HCT116 (cell line): ENCODE results near the gene BMP2K. TPM values are rescaled to one million over a fixed set of nuclear protein-coding genes. Genes with fewer than 3 reads are reported as not detected.

Experiments used
- ATAC-seq: fragments of 200-7000 bp; cut with Tn5 transposase; 2 replicates; pipeline ENCODE4 v1.9.1; 2020; ENCODE audit warnings: mild to moderate bottlenecking, moderate library complexity
- BruUV-seq: library from RNA; stranded (reverse); fragments of 400-500 nt; replicated peaks from 2 replicates; lab custom pipeline; 2021; lab: Mats Ljungman, UMichigan
- CTCF ChIA-PET: fragments of 300-600 bp; sonication (Branson Sonifier 250); formaldehyde crosslinking; loops from one replicate; lab custom pipeline; 2021; ENCODE audit warnings: antibody characterized with exemption; lab: Charles Lee
- POLR2A ChIA-PET: fragments of 300-600, 350-600 bp; sonication (Branson Sonifier 250); formaldehyde crosslinking; loops from one replicate; lab custom pipeline; 2021; ENCODE audit warnings: antibody characterized with exemption; lab: Charles Lee
- RAD21 ChIA-PET, 2 experiments: fragments of 300-600 bp; sonication (Branson Sonifier 250); formaldehyde crosslinking; loops; one replicate each; lab custom pipeline; 2023; ENCODE audit warnings: low total read pairs in 2 of 2; ENCODE audit not compliant: uncharacterized antibody in 2 of 2, unreplicated experiment in 2 of 2, low non-redundant PET in 1 of 2; lab: Charles Lee
- DNase-seq: peaks from one replicate; pipeline ENCODE4 v3.0.0-alpha.2; 2010; ENCODE audit warnings: low read depth, low spot score
- H2AFZ ChIP-seq: fragments of 200-600 bp; shearing (Covaris generic), sonication (generic); 2 replicates; pipeline ENCODE4 v1.6.1; 2017; ENCODE audit warnings: low read depth, mixed run types, mixed read lengths, antibody characterized with exemption, low read length; ENCODE audit not compliant: poor library complexity, severe bottlenecking
- H3K27ac ChIP-seq: 2 replicates; pipeline ENCODE4 v1.5.1; 2012; ENCODE audit warnings: low read depth, low read length
- H3K27me3 ChIP-seq: fragments of 200-600 bp; sonication (generic); 2 replicates; pipeline ENCODE4 v1.6.1; 2016; ENCODE audit warnings: mixed run types, low read length, mixed read lengths; ENCODE audit not compliant: insufficient read depth
- H3K36me3 ChIP-seq, 2 experiments: fragments of 200-500 bp in 1 of 2; fragments of 200-600 bp in 1 of 2; sonication (Bioruptor generic) in 1 of 2; sonication (generic) in 1 of 2; 2 replicates each; pipeline versions ENCODE4 v1.5.1 to v1.6.1; 2014 to 2016; ENCODE audit warnings: low read length in 2 of 2, inconsistent platforms in 1 of 2, mixed read lengths in 1 of 2, mixed run types in 1 of 2; ENCODE audit not compliant: insufficient read depth in 2 of 2, control insufficient read depth in 1 of 2
- H3K4me1 ChIP-seq, 2 experiments: fragments of 200-600 bp in 1 of 2; sonication (generic) in 1 of 2; 2 replicates each; pipeline versions ENCODE4 v1.5.1 to v1.6.1; 2012 to 2017; ENCODE audit warnings: low read length in 2 of 2, inconsistent platforms in 1 of 2, mild to moderate bottlenecking in 1 of 2, mixed read lengths in 1 of 2, mixed run types in 1 of 2, moderate library complexity in 1 of 2; ENCODE audit not compliant: insufficient read depth in 2 of 2, control insufficient read depth in 1 of 2
- H3K4me2 ChIP-seq: fragments of 200-600 bp; sonication (generic); 2 replicates; pipeline ENCODE4 v1.6.1; 2017; ENCODE audit warnings: mixed run types, low read length, mixed read lengths
- H3K4me3 ChIP-seq, 2 experiments: fragments of 200-600 bp in 1 of 2; sonication (generic) in 1 of 2; replicated peaks in 1 of 2; 2 replicates each; pipeline ENCODE4 v1.5.1; 2011 to 2016; ENCODE audit warnings: low read length in 2 of 2, control low read depth in 1 of 2, low read depth in 1 of 2, mild to moderate bottlenecking in 1 of 2, mixed read lengths in 1 of 2, mixed run types in 1 of 2
- H3K79me2 ChIP-seq: fragments of 200-600 bp; sonication (generic); 2 replicates; pipeline ENCODE4 v1.6.1; 2017; ENCODE audit warnings: mild to moderate bottlenecking, mixed run types, low read length, moderate library complexity, mixed read lengths; ENCODE audit not compliant: insufficient read depth
- H3K9ac ChIP-seq: fragments of 200-600 bp; sonication (generic); 2 replicates; pipeline ENCODE4 v1.6.1; 2016; ENCODE audit warnings: low read length, mixed read lengths
- H3K9me2 ChIP-seq: fragments of 200-600 bp; sonication (generic), shearing (Covaris generic); 2 replicates; pipeline ENCODE4 v1.6.1; 2017; ENCODE audit warnings: mixed run types, mild to moderate bottlenecking, moderate library complexity; ENCODE audit not compliant: insufficient read depth
- H3K9me3 ChIP-seq, 2 experiments: fragments of 200-500 bp in 1 of 2; fragments of 200-600 bp in 1 of 2; sonication (Bioruptor generic) in 1 of 2; sonication (generic) in 1 of 2; 2 replicates each; pipeline ENCODE4 v1.6.1; 2014 to 2017; ENCODE audit warnings: low read length in 2 of 2, mixed read lengths in 2 of 2, inconsistent platforms in 1 of 2, low read depth in 1 of 2, mild to moderate bottlenecking in 1 of 2, mixed run types in 1 of 2, moderate library complexity in 1 of 2; ENCODE audit not compliant: control insufficient read depth in 1 of 2, insufficient read depth in 1 of 2
- H4K20me1 ChIP-seq: fragments of 200-600 bp; sonication (generic), shearing (Covaris generic); 2 replicates; pipeline ENCODE4 v1.6.1; 2017; ENCODE audit warnings: mixed run types, mild to moderate bottlenecking, moderate library complexity; ENCODE audit not compliant: insufficient read depth
- CTCF ChIP-seq, 3 experiments: fragments of 200-600 bp in 1 of 3; sonication (generic) in 1 of 3; IDR thresholded peaks in 2 of 3; conservative IDR thresholded peaks in 1 of 3; 2 replicates each; pipeline ENCODE4 v1.5.1; 2012 to 2017; ENCODE audit warnings: low read depth in 2 of 3, low read length in 2 of 3, antibody characterized with exemption in 1 of 3, borderline replicate concordance in 1 of 3, control low read depth in 1 of 3, mild to moderate bottlenecking in 1 of 3, mixed read lengths in 1 of 3, mixed run types in 1 of 3, moderate library complexity in 1 of 3; ENCODE audit not compliant: insufficient read depth in 1 of 3
- FOSL1 ChIP-seq: IDR thresholded peaks from 2 replicates; pipeline ENCODE4 v1.6.1; 2012; ENCODE audit warnings: low read depth
- RAD21 ChIP-seq: IDR thresholded peaks from 2 replicates; pipeline ENCODE4 v1.6.1; 2012; ENCODE audit warnings: low read depth, mild to moderate bottlenecking
- intact Hi-C: fragments of 100-400 bp; cut with micrococcal nuclease; formaldehyde crosslinking; loops from 2 replicates; pipeline ENCODE4 v1.10.0; 2022
- total RNA-seq: library from RNA; stranded (reverse); gene quantifications from one replicate; pipeline ENCODE4 v1.2.1, GENCODE V29; 2021; ENCODE audit not compliant: unreplicated experiment
- TF ChIP-seq, protein P1 (sequence below): IDR thresholded peaks from 2 replicates; pipeline ENCODE4 v1.6.1; 2012; ENCODE audit warnings: low read depth

The BMP2K gene
- total RNA-seq, 1 experiment from 2014 or later, result 27.7 TPM

- ChIA-PET POLR2A (no interaction called here), RAD21 (no interaction called here), CTCF (no interaction called here)
- no peaks in the 10 kb centered on the region for H3K9me2 ChIP-seq
- H3K9ac ChIP-seq, result no peak overlapping the region
- H4K20me1 ChIP-seq, result no peaks in the 10 kb centered on the region
- BruUV-seq, result no TSS peak
- H3K27ac ChIP-seq, result no peak overlapping the region
- DNase-seq, result no peak
- peaks cover 0 to 8% of the 10 kb centered on the region in 2 experiments; a peak in 1 of 4 replicates for H3K36me3 ChIP-seq
- no peak overlapping the region for H3K4me2 ChIP-seq
- H3K4me1 ChIP-seq, result no peaks in the 10 kb centered on the region
- H2AFZ ChIP-seq, result no peak overlapping the region
- no peaks in the 10 kb centered on the region for H3K27me3 ChIP-seq
- H3K79me2 ChIP-seq, result no peaks in the 10 kb centered on the region
- intact Hi-C loops, result no loop called here
- TF ChIP-seq, protein P1, sequence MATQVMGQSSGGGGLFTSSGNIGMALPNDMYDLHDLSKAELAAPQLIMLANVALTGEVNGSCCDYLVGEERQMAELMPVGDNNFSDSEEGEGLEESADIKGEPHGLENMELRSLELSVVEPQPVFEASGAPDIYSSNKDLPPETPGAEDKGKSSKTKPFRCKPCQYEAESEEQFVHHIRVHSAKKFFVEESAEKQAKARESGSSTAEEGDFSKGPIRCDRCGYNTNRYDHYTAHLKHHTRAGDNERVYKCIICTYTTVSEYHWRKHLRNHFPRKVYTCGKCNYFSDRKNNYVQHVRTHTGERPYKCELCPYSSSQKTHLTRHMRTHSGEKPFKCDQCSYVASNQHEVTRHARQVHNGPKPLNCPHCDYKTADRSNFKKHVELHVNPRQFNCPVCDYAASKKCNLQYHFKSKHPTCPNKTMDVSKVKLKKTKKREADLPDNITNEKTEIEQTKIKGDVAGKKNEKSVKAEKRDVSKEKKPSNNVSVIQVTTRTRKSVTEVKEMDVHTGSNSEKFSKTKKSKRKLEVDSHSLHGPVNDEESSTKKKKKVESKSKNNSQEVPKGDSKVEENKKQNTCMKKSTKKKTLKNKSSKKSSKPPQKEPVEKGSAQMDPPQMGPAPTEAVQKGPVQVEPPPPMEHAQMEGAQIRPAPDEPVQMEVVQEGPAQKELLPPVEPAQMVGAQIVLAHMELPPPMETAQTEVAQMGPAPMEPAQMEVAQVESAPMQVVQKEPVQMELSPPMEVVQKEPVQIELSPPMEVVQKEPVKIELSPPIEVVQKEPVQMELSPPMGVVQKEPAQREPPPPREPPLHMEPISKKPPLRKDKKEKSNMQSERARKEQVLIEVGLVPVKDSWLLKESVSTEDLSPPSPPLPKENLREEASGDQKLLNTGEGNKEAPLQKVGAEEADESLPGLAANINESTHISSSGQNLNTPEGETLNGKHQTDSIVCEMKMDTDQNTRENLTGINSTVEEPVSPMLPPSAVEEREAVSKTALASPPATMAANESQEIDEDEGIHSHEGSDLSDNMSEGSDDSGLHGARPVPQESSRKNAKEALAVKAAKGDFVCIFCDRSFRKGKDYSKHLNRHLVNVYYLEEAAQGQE, result no peak
- H3K9me3 ChIP-seq, result no peaks in the 10 kb centered on the region
- no peak overlapping the region for H3K4me3 ChIP-seq
- no peak for ATAC-seq
These were observed 146.1 kb downstream of the BMP2K start for GRCh38 chr4:78922207-78922606.

GRCh38 chr4:78923464-78924312 is 147.5 kb downstream of the BMP2K start:
- ChIA-PET POLR2A (no interaction called here), RAD21 (no interaction called here), CTCF (no interaction called here)
- DNase-seq (no peak), ATAC-seq (no peak)
- H3K4me3 ChIP-seq, result no peak overlapping the region
- H3K9me3 ChIP-seq, result no peaks in the 10 kb centered on the region
- no peaks in the 10 kb centered on the region for H3K27me3 ChIP-seq
- TF ChIP-seq RAD21 (peak; percentile 33; the same call in 1 of the 2 replicates), FOSL1 (no peak), CTCF (IDR thresholded peaks at IDR 0.05 in 2 of 3, conservative IDR thresholded peaks at IDR 0.05 in 1 of 3; ENCODE audit: borderline replicate concordance in 1 of 3, insufficient read depth in 1 of 3, low read depth in 2 of 3, low read length in 2 of 3) (peak in 2 of 3 experiments; percentile 12 to 38; a peak in 3 of 6 replicates)
- H3K9ac ChIP-seq, result no peak overlapping the region
- no peaks in the 10 kb centered on the region for H4K20me1 ChIP-seq
- no peak overlapping the region for H2AFZ ChIP-seq
- H3K79me2 ChIP-seq, result no peaks in the 10 kb centered on the region
- peaks cover 2 to 15% of the 10 kb centered on the region in 2 experiments; a peak in 1 of 4 replicates for H3K36me3 ChIP-seq
- no peaks in the 10 kb centered on the region for H3K9me2 ChIP-seq
- no TSS peak for BruUV-seq
- no peak overlapping the region for H3K27ac ChIP-seq
- no peak overlapping the region for H3K4me2 ChIP-seq
- no peaks in the 10 kb centered on the region for H3K4me1 ChIP-seq
- intact Hi-C loops, result no loop called here
